Measurements from ENCODE around the gene CIC. TPM values are rescaled to one million over a fixed set of nuclear protein-coding genes. Genes with fewer than 3 reads are reported as not detected.

CIC gene
- total and polyA plus RNA-seq, 10 of the 15 experiments (the other 5 are each of a cell fraction or from before 2014, with no cell fraction given) = 0.18 to 50.6 (median 7.1) TPM

GRCh38 chr19:42284591-42285341 is 15.7 kb downstream of the CIC start (continued):
- peak; percentile 75 for TF ChIP-seq PKNOX1 (IDR thresholded peaks at IDR 0.05)
- no peak for TF ChIP-seq CREM (IDR thresholded peaks at IDR 0.05; ENCODE audit: low read depth)
- no peak for TF ChIP-seq CBX3 (IDR thresholded peaks at IDR 0.05; ENCODE audit: borderline replicate concordance, low read depth)
- TF ChIP-seq GABPA (IDR thresholded peaks at IDR 0.05; ENCODE audit: low read depth) = no peak
- TF ChIP-seq PBX3 (IDR thresholded peaks at IDR 0.05; ENCODE audit: insufficient replicate concordance, low read depth, low read length) = peak; percentile 19
- TF ChIP-seq CTCF (IDR thresholded peaks at IDR 0.05 in 2 of 3, conservative IDR thresholded peaks at IDR 0.05 in 1 of 3; ENCODE audit: control insufficient read depth in 2 of 3, extremely low read depth in 1 of 3, insufficient read depth in 1 of 3, low read depth in 3 of 3, low read length in 3 of 3) = no peak
- TF ChIP-seq BHLHE40 (IDR thresholded peaks at IDR 0.05; ENCODE audit: borderline replicate concordance in 1 of 2, low read depth in 2 of 2, low read length in 1 of 2) = peak in 1 of 2 experiments; percentile 35; a peak in 1 of 4 replicates
- TF ChIP-seq ZNF217 (IDR thresholded peaks at IDR 0.05) = no peak
- TF ChIP-seq NR2F1 (conservative IDR thresholded peaks at IDR 0.05) = peak; percentile 29; the same call in 1 of the 2 replicates
- TF ChIP-seq MEF2A (IDR thresholded peaks at IDR 0.05; ENCODE audit: insufficient read depth, low read depth, low read length) = no peak
- TF ChIP-seq MLLT1 (IDR thresholded peaks at IDR 0.05) = 0 out of 2 replicates have a peak, but pooled peaks have one; percentile 52
- TF ChIP-seq YBX1 (IDR thresholded peaks at IDR 0.05) = no peak
- 0 out of 2 replicates have a peak, but pooled peaks have one; percentile 20 for TF ChIP-seq BACH1 (IDR thresholded peaks at IDR 0.05; ENCODE audit: borderline replicate concordance)
- peak; percentile 93 for TF ChIP-seq HDGF (IDR thresholded peaks at IDR 0.05)
- TF ChIP-seq NBN (IDR thresholded peaks at IDR 0.05) = peak; percentile 48; the same call in 1 of the 2 replicates
- TF ChIP-seq BCL11A (IDR thresholded peaks at IDR 0.05; ENCODE audit: low read depth, low read length) = no peak
- TF ChIP-seq FOXK2 (IDR thresholded peaks at IDR 0.05) = no peak
- no peak for TF ChIP-seq CHD2 (IDR thresholded peaks at IDR 0.05; ENCODE audit: borderline replicate concordance, low read depth, low read length)
- TF ChIP-seq SMARCA5 (IDR thresholded peaks at IDR 0.05) = no peak
- TF ChIP-seq MTA3 (IDR thresholded peaks at IDR 0.05; ENCODE audit: borderline replicate concordance, low read length) = no peak
- TF ChIP-seq NKRF (conservative IDR thresholded peaks at IDR 0.05) = 0 out of 2 replicates have a peak, but pooled peaks have one; percentile 31

Data from GM12878 (cell line).